NCI-H510A treated with DMSO at 0.1 percent for 48 hours (cell line): ENCODE data around the gene RNU7-1.

Experiments used
- DNase-seq: peaks from one replicate; lab custom pipeline; 2025; lab: John Stamatoyannopoulos, UW

Gene RNU7-1

DNA sequence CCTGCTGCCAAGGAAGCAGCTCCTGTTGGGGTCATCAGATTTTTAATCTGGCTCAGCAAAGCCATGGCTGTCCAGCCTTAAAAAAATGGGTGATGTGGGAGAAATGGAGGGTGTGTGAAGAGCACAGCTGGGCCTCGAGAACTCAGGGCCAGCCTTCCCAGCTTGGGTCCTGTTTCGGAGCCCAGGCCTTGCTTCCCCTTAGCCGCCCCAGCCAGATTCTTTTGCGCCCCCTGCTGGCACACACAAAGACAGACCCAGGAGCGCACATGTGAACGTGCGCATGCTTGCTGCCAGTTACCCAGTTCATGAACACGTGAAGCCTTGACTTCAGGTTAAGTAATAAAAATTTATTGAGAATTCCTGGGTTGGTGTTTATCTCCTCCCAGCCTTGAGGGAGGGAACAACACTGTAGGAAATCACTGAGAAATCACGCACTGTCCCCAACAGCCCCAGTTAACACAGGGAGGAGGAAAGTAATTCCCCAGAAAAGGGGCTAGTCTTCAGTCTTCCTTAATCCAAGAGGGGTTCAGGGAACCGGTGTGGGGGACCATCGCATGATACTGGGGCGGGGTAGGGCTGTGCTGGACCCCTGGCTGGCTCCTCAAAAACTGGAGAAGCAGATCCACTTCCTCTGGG lies 21.5 kb downstream of the RNU7-1 start:
- DNase-seq = peak; percentile 59

DNA sequence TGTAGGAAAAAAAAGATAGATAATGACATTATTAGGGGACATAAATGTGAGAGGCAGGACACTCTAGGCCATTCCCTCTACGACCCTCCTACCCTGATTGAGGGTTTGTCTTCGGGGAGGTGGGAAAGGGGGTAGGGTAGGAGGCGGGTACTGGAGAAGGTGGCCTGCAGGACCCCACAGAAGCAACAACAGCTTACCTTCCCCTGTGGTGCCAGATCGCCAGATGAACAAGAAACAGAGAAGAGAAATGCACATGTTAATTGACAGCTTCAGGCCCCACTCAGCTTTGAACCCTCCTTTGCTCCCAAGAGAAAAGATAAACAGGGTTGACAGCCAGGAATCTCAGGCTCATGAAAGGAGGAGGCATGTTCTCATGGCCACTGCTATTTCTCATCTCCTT lies 22.1 kb downstream of the RNU7-1 start:
- DNase-seq = no peak

DNA sequence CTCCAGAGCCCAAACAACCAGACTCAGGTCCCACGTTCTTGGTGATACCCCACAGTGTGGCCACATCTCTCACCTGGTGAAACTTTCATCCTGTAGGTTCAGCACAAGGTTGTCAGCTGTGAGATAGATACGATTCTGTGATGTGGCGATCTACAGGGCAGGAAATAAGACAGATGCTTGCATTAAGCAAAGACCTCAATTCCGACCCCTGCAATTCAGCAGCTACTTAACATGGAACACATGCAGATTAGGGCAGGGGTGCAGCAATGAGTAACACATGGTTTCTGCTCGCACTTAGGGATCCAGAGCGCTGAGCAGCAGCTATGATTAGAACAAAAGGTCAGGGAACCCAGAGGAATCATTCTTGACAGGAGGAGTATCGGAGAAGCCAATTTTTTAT lies 22.7 kb downstream of the RNU7-1 start:
- no peak for DNase-seq

DNA sequence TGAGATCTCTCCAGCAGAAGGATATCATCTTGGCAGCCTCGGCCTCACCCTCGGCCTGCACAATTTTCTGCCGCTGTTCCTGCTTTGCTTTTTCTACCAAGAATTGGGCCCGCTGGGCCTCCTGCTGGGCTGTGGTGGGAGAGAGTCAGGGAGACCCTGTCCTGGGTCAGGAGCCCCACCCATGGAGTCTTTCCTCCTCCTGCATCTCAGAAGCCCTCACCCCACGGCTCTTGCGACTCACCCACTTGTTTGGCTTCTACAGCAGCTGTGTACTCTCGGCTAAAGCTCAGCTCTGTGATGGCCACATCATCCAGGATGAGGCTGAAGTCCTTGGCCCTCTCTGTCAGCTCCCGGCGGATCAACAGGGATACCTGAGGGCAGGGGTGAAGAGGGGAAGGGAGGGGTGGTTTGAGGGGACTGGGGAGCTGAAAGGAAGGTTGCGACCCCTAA lies 24.1 kb downstream of the RNU7-1 start:
- DNase-seq = no peak

- DNase-seq = no peak
Measured at GRCh38 chr12:6968426-6968825, 24.8 kb downstream of the RNU7-1 start.

DNA sequence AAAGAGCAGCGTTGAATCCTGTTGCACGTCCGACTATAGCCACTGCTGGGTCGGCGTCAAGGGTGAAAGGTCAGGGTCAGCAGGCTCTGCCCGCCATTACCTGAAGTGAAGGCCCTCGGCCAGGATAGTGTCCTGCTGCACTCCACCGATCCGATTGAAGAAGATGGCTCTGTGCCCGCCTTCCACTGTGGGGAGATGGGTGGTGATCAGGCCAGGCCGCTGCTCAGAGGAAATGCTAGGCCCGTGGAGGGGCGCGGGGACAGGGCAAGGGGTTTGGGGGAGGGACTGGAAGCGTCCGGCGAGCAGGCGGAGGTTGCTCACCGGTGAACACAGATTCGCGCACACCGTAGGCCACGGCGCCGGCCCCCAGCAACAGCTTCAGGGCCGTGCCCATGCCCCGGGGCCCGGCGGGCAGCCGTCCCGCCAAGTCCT lies 26.5 kb downstream of the RNU7-1 start:
- DNase-seq = no peak

- DNase-seq = no peak
Measured at GRCh38 chr12:6974180-6974579, 30.6 kb downstream of the RNU7-1 start.

DNA sequence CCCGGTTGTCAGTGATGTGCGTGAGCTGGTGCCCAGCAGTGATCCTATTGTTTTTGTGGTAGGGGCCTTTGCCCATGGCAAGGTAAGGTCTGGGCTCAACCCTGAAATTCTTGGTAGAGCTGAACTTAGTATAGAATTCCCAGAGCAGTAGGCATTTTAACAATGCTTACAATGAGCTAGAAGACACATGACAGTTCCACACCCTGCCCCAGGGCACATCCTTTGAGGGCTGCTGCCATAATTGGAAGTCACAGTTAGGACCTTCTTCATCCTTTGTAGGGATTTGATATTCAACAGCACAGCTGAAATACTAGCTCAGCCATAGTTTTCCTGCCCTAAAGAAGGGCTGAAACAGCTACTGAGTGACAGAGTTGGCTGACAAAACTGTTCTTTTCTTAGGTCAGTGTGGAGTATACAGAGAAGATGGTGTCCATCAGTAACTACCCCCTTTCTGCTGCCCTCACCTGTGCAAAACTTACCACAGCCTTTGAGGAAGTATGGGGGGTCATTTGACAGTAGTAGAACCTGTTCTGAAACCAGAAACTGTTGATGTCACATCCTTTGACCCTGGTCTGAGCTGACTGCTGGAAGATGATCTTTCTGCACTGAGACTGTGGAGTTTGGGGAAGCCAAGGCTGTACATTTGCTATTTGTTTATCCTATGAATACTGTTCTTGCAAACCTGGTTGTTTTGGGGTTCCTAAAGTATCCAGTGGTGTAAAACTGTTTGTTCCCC lies 31.8 kb downstream of the RNU7-1 start:
- no peak for DNase-seq

GRCh38 chr12:6977653-6978052 lies 34.0 kb downstream of the RNU7-1 start:
- no peak for DNase-seq

- DNase-seq = no peak
Measured at GRCh38 chr12:6978188-6978587, 34.6 kb downstream of the RNU7-1 start.

- DNase-seq = no peak
Measured at GRCh38 chr12:6978611-6979011, 35.0 kb downstream of the RNU7-1 start.

- DNase-seq = no peak
Measured at GRCh38 chr12:6979021-6979420, 35.4 kb downstream of the RNU7-1 start.

- DNase-seq = no peak
Measured at GRCh38 chr12:6979453-6979852, 35.8 kb downstream of the RNU7-1 start.

DNA sequence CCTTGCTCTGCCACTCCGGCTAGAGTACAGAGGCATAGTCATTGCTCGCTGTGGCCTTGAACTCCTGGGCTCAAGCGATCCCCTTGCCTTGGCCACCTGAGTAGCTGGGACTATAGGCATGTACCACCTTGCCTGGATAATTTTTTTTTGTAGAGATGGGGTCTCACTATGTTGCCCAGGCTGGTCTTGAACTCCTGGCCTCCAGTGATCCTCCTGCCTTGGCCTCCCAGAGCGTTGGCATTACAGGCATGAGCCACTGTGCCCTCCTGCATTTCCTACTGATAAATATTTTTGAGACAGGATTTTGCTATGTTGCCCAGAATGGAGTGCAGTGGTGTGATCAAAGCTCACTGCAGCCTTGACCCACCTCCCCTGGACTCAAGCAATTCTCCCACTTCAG lies 36.5 kb downstream of the RNU7-1 start:
- DNase-seq = no peak

DNA sequence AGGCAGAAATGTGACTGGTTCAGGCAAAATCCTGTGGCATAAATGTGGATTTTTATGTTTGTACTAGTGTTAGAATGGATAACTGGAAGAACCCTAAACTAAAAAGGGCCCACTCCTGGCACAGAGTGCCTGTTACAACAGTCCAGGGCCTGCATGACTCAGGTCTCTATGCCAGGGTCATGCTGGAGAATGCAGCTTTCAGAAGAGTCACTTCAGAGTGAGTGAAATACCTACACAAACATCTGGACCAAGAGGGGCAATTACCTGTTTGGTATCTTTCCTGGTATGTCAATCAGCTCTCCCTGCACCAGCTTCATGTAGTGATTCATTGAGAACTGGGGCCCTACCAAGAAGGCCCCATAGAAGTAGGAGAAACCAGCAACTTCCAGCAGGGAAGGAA lies 37.1 kb downstream of the RNU7-1 start:
- DNase-seq = no peak

DNA sequence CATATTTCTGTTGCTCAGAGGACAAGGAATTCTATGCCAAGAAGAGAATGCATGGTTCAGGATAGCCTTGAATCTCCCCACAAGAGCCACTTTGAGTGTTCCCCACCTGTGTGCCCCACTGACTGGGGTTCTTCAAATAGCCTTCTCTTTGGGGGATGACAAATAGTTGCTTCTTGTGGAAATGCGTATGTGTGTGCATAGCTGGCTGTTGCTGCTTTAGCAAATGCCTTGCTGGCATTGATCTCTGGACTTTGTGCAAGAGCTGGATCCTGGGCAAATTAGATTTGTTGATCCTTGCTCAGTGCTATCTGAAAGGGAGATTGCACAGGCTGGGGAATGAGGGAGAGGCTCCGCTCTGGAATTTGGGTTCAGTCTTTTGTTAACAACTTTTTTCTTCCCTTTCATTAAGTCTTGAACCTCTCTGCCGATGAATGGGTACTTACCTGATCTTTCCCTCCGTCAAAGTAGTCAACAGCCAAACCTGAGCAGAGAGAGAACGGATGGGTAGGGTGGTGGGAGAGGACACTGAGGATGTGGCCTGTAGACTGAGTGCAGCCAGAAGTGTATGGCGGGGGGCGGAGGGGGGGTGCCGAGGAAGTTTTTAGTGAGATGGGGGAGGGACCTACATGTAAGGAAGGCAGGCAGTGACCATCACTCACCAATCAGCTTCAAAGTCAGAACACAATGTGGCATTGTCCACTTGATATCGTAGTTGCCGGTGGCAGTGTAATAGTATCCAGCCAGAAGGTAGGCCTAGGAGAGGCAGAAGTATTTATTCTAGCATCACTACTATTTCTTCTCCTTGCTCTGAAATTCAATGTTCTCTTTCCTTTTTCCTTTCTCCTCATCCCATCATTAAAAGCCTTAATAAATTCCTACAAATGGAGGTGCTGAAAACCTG lies 37.8 kb downstream of the RNU7-1 start:
- DNase-seq = no peak

- no peak for DNase-seq
Measured at GRCh38 chr12:6982532-6982931, 38.9 kb downstream of the RNU7-1 start.

DNA sequence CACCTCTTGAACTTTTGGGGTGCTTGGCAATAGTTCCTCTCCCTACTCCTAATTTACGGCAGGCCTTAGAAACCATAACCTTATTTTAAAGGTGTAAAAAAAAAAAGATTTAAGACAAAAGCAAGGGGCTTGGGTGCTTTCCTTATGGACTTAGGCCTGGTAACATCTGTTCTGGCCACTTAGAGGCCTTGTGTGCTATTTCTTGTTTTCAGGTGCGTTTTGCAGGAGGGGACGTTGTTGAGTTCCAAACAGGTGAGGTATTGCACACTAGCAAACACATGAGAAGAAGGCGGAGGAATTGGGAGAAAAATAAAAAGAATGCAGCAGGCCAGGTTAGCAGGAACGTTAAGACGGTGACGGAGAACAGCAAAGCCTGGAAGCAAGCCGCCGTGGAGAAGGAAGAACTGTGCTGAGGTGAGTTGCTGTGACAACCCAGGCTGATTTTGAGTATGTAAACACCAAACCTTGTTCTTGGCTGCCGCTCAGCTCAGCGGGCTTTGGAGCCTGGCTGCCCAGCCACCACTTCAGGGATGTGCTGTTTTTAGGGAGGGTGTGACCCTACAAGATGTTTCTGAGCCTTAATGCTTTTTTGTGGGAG lies 44.4 kb downstream of the RNU7-1 start:
- DNase-seq = no peak
